SW480 (cell line): ENCODE data around the gene SLIT3.
A peak's percentile ranks its signal among the peaks of the same experiment; 100 is the strongest.

ENCODE experiments used
- DNase-seq: peaks from one replicate; pipeline ENCODE4 v3.0.0-alpha.2; 2016; ENCODE audit warnings: low spot score

The SLIT3 gene

GRCh38 chr5:168887931-168888330, 413.0 kb downstream of the SLIT3 start:
- DNase-seq, result no peak

- no peak for DNase-seq
Observed at GRCh38 chr5:168886157-168886556, 414.8 kb downstream of the SLIT3 start.

DNA sequence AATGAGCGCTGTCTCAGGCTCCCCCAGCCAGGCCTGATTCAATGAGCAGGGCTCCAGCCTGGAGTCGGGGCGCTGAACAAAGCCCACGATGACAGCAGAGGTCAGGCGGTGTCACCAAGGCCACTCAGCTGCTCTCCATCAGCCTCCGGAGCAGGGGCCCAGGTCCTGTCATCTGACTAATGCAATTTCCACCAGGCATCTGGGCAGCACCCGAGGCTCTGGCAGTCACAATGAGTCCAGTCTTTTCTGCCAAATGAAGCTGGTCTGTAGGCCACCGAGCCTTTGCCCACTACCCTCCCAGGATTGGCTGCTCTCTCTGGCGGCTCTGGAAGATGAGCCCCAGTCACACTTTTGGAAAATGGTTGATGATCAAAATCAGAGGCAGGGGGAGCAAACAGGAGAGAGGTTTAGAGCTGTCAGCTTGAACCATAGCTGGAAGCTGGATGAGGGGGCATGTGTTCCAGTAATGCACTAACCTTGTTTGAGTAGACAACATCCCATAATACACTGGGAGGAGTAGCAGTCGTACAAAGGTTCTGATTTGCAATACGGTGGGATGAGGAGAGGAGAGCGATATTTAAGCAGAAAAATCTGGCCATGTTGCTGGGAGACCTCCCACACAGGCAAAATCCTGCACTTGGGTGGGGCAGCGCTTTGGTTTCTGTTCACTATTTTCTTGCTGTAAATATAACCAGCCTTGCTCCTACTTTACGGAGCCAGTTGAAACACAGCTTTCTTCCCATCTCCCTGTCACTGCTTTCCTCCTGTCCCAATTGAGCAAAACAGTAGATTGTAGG, 415.4 kb downstream of the SLIT3 start:
- no peak for DNase-seq

DNA sequence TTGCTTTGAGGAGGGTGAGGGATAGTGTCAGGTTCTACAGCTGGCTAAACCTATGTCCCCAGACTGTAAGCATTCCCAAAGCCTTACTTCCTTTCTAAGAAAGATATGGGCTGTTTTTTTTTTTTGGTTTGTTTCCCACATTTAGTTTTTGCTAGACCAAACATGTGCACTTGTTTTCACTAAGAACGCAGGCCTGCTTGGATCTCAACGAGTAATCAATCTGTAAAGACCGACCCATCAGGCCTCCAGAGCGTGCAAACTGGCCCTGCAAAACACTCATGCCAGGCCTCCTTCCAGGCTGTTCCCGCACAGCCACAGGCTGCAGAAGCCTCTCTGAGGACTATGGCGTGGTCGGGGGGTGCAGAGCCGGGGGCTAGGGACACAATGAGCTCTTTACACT, 416.9 kb downstream of the SLIT3 start:
- DNase-seq, result no peak

DNA sequence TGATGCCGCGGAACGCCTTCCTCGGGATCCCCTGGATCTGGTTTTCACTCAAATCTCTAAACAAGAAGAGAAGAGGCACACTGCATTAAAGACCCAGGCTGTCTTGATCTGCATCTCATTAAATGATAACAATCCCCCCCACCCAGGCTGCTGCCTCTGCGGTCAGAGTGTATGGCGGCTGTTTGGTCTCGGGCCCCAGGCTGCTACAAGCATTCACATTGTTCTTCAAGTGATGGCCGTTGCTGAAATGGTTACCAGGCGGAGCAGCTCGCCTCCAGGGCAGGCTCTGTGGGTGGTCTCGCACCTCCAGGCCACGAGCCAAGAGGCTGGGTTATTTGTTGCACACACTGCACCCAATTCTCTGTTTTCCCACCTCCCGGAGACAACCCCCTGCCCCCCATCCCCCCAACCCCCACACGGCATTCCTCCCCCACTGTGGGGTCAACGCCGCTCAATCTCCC, 417.6 kb downstream of the SLIT3 start:
- DNase-seq, result no peak

- no peak for DNase-seq
Observed at GRCh38 chr5:168882283-168882682, 418.7 kb downstream of the SLIT3 start.

GRCh38 chr5:168881427-168882149, 419.4 kb downstream of the SLIT3 start:
- DNase-seq, result no peak

- DNase-seq, result no peak
Observed at GRCh38 chr5:168879929-168880328, 421.0 kb downstream of the SLIT3 start.

GRCh38 chr5:168879331-168879730, 421.6 kb downstream of the SLIT3 start:
- no peak for DNase-seq

- no peak for DNase-seq
Observed at GRCh38 chr5:168878135-168878745, 422.7 kb downstream of the SLIT3 start.

- DNase-seq, result no peak
Observed at GRCh38 chr5:168877132-168877892, 423.6 kb downstream of the SLIT3 start.

DNA sequence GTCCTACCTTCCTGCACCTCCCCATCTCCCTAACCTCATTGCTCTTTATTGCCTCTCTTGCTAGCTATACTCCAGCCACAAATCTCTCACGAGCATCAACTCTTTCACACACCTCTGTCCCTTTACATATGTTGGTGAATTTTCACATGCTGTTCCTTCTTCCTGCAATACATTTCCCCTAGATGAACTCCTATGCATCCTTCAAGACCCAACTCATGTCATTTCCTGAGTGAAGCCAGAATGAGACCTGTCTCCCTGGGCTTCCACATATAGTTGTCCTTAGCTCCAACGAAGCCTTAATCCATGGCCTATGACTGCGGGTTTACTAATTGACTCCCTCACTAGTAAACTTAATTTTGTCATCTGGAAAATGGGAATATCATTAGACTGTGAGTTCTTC, 424.5 kb downstream of the SLIT3 start:
- DNase-seq, result no peak

DNA sequence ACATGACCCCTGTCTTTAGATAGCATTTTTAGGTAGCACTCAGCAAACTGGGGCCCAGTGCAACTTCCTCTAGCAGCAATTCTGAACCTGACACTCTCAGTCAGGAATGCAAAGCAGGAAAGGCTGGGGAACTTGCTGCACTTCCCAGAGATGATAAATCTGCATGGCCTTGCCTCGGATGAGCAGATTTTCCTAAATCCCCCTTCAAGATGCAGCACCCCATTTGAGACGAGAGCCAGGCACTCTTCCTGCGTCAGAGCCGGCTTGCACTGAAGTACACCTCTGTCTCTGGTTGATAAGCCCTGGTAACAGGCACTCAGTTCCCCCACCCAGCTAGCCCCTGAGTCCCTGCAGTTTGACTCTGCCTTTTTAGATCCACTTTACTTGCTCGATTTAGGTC, 425.1 kb downstream of the SLIT3 start:
- DNase-seq, result no peak

- peak; percentile 16 for DNase-seq
Observed at GRCh38 chr5:168874713-168875380, 426.1 kb downstream of the SLIT3 start.

GRCh38 chr5:168872246-168872645, 428.7 kb downstream of the SLIT3 start:
- no peak for DNase-seq

DNA sequence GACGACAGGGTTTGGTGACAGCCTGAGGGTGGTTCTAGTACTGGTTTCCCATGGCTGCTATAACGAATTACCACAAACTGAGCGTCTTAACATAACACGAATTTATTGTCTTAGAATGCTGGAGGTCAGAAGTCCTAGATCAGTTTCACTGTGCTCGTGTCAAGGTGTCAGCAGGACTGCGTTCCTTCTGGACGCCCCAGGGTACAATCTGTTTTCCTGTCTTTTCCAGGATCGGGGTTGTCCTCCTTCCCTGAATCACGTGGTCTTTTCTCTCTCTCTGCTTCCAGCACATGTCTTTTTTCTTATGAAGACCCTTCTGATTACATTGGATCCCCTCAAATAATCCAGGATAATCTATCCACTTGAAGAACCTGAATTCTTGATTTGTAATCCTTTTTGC, 430.0 kb downstream of the SLIT3 start:
- no peak for DNase-seq

DNA sequence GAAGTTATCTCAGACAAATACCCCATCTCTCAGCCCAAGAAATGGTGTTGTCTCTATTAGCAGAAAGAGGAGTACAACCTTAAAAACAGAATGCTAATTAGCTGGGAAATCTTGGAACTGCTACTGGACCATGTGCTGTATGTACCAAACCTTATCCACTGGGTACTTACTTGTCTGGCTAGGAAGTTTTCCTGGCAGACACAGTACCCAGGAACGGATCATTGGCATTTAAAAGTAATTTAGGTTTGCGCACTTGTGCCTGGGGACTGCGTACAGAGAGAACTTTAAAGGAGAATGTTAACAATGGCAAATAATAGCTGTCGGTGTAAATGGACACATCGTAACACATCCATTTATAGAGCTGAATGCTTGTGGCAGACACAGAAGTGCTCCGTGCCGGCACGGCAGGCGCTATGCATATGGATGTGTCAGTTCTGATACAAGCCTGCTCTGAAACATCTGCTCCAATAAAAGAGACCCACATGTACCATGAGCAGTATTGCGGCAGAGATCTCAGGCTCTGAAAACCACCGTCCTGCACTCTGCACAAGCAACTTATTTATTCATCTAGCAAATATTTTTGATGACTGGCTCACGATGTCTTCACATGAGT, 431.2 kb downstream of the SLIT3 start:
- no peak for DNase-seq

GRCh38 chr5:168867241-168867640, 433.7 kb downstream of the SLIT3 start:
- DNase-seq, result no peak

DNA sequence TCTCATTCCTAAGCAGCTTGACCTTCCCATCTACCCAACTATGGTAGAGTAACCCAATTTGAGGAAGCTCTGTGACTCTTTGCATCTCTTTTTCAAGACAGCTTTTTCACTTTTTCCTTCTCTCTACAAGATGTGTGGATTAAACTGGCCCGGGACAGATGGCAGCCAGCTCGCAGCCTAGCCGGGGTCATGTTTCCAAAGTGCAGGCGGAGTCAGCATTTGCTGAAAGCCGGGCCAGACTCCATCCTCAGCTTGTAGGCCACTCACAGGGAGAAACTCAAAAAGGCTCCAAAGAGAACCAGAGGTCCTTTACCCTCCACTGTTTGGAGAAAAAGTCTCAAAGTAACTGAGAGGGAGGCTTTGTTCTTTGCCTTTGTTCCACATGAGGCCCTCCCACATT, 435.0 kb downstream of the SLIT3 start:
- DNase-seq, result no peak

GRCh38 chr5:168863021-168863420, 437.9 kb downstream of the SLIT3 start:
- DNase-seq, result no peak

GRCh38 chr5:168860503-168860902, 440.4 kb downstream of the SLIT3 start:
- DNase-seq, result no peak
